HL-60/S4 treated with phorbol 12-myristate 13-acetate at 8.2 ng/mL for 4 days and 3 days (cell line): ENCODE measurements around the gene TMEM30A.

Experiments used
- in situ Hi-C: fragments of 300-500 bp; cut with MboI; formaldehyde crosslinking; loops from 2 replicates; pipeline ENCODE4 v1.15.0; 2022; ENCODE audit warnings: low sequenced_read_pairs

Gene TMEM30A

GRCh38 chr6:75220357-75220756 lies 64.2 kb downstream of the TMEM30A start:
- in situ Hi-C loops, result no loop called here

- in situ Hi-C loops, result no loop called here
Measured at GRCh38 chr6:75219263-75219662, 65.3 kb downstream of the TMEM30A start.

- in situ Hi-C loops, result no loop called here
Measured at GRCh38 chr6:75217193-75217592, 67.4 kb downstream of the TMEM30A start.

- in situ Hi-C loops, result no loop called here
Measured at GRCh38 chr6:75215291-75215690, 69.3 kb downstream of the TMEM30A start.

- in situ Hi-C loops, result no loop called here
Measured at GRCh38 chr6:75213732-75214131, 70.9 kb downstream of the TMEM30A start.

GRCh38 chr6:75213112-75213511 lies 71.5 kb downstream of the TMEM30A start:
- in situ Hi-C loops, result no loop called here

GRCh38 chr6:75211920-75212590 lies 72.5 kb downstream of the TMEM30A start:
- in situ Hi-C loops, result no loop called here

GRCh38 chr6:75210885-75211739 lies 73.5 kb downstream of the TMEM30A start:
- in situ Hi-C loops, result no loop called here

- in situ Hi-C loops, result no loop called here
Measured at GRCh38 chr6:75209184-75209723, 75.3 kb downstream of the TMEM30A start.

GRCh38 chr6:75208298-75209183 lies 76.1 kb downstream of the TMEM30A start:
- in situ Hi-C loops, result no loop called here

GRCh38 chr6:75206576-75207342 lies 77.8 kb downstream of the TMEM30A start:
- in situ Hi-C loops, result no loop called here

- in situ Hi-C loops, result no loop called here
Measured at GRCh38 chr6:75205776-75206575, 78.6 kb downstream of the TMEM30A start, which contains the start of gene COL12A1. TSS of gene COL12A1 (minus strand) at chr6:75206053. CDS start at chr6:75202792, 3,261 bp downstream.

GRCh38 chr6:75204959-75205775 lies 79.4 kb downstream of the TMEM30A start:
- in situ Hi-C loops, result no loop called here

- in situ Hi-C loops, result no loop called here
Measured at GRCh38 chr6:75204217-75204958, 80.2 kb downstream of the TMEM30A start.

GRCh38 chr6:75203721-75204120 lies 80.9 kb downstream of the TMEM30A start:
- in situ Hi-C loops, result no loop called here
